Testis (tissue), 2 donors: ENCODE data around the gene BEGAIN.

Source experiments
- POLR2A ChIP-seq: fragments of 450-650 bp; IDR thresholded peaks from one replicate; pipeline ENCODE4 v1.6.1; 2017; ENCODE audit warnings: antibody characterized with exemption, mild to moderate bottlenecking, moderate library complexity
- TF ChIP-seq, protein P1 (sequence below), 3 experiments: fragments of 450-650 bp in 2 of 3; fragments of 200-600 bp in 1 of 3; sonication (generic) in 1 of 3; IDR thresholded peaks; one replicate each; pipeline ENCODE4 v1.5.1; 2016 to 2019; ENCODE audit warnings: antibody characterized with exemption in 3 of 3, mild to moderate bottlenecking in 2 of 3, moderate library complexity in 1 of 3

DNA sequence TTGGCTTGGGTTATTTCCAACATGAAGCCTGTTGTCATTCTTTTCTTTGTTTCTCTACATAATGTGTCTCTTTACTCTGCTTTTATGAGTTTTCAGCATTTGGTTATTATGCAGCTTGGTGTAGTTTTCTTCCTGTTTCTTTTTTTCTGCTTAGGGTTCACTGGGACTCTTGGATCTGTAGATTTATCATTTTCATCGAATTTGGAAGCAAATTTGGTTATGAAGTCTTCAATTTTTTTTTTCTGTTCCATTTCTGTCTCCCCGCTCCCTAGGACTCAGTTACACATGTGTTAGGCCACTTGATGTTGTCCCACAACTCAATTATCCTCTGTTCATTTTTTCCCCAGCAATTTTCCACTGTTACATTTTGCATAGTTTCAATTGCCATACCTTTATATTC, 13.8 kb upstream of the BEGAIN start:
- TF ChIP-seq, protein P1, sequence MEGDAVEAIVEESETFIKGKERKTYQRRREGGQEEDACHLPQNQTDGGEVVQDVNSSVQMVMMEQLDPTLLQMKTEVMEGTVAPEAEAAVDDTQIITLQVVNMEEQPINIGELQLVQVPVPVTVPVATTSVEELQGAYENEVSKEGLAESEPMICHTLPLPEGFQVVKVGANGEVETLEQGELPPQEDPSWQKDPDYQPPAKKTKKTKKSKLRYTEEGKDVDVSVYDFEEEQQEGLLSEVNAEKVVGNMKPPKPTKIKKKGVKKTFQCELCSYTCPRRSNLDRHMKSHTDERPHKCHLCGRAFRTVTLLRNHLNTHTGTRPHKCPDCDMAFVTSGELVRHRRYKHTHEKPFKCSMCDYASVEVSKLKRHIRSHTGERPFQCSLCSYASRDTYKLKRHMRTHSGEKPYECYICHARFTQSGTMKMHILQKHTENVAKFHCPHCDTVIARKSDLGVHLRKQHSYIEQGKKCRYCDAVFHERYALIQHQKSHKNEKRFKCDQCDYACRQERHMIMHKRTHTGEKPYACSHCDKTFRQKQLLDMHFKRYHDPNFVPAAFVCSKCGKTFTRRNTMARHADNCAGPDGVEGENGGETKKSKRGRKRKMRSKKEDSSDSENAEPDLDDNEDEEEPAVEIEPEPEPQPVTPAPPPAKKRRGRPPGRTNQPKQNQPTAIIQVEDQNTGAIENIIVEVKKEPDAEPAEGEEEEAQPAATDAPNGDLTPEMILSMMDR (IDR thresholded peaks at IDR 0.05), result no peak
- no peak for TF ChIP-seq POLR2A
